ENCODE measurements around the gene FANCD2.
"Not testable (repeated sequence)": the region's sequence is repeated elsewhere in the genome, so short reads cannot be mapped to it uniquely, and the experiment has no call there.

Gene FANCD2

GRCh38 chr3:10004960-10005564, 21.2 kb upstream of the FANCD2 start:
- H3K4me3 ChIP-seq (ENCODE audit: severe bottlenecking), result no peak overlapping the region
- no peaks in the 10 kb centered on the region for H3K27me3 ChIP-seq (ENCODE audit: insufficient read depth, poor library complexity, severe bottlenecking)
- DNase-seq (ENCODE audit: low spot score), result no peak
- no peak for ATAC-seq (ENCODE audit: low read depth)
- no peak overlapping the region for H3K27ac ChIP-seq (ENCODE audit: poor library complexity, severe bottlenecking)
- TF ChIP-seq CTCF (IDR thresholded peaks at IDR 0.05; ENCODE audit: poor library complexity, severe bottlenecking), result no peak
- no peaks in the 10 kb centered on the region for H3K9me3 ChIP-seq (ENCODE audit: severe bottlenecking)
- H3K36me3 ChIP-seq (ENCODE audit: low read depth), result peaks cover 21% of the 10 kb centered on the region
- H3K4me1 ChIP-seq (ENCODE audit: insufficient read depth, poor library complexity, severe bottlenecking), result no peaks in the 10 kb centered on the region

DNA sequence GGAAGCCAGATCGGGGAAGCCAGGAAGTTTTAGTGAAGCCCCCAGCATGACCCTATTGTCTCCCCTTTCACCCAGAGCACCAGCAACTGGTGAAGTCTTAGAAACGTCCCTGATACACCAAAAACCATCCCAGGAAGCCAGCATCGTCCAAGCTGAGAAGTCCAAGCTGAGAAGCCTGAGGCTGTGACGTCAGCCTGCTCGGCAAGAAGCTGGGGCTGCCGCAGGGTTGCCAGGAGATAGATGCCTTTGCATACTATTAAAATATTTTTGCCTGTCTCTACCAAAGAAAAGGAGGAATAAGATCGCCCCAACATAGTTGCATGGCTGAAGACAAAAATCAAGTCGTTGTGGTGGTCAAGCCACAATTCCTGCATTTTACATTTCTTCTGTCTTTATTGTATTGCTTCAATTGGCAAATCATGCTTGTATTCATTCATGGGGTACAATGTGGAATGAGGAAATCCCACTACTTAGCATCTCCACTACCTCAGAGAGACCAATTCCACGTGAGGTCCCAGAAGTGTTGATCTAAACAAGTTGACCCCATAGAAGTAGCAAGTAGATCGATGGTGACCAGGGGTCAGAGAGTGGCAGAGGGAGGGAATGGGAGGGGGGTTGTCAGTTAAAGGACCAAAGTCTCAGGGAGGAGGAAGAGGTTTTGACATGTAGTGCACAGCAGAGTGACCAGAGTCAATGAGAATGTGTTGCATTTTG, 20.0 kb upstream of the FANCD2 start:
- H3K36me3 ChIP-seq (ENCODE audit: low read depth), result peaks cover 11% of the 10 kb centered on the region; the same call in 1 of the 2 replicates
- TF ChIP-seq CTCF (IDR thresholded peaks at IDR 0.05; ENCODE audit: poor library complexity, severe bottlenecking), result no peak
- H3K27me3 ChIP-seq (ENCODE audit: insufficient read depth, poor library complexity, severe bottlenecking), result no peaks in the 10 kb centered on the region
- H3K9me3 ChIP-seq (ENCODE audit: severe bottlenecking), result no peaks in the 10 kb centered on the region
- H3K4me1 ChIP-seq (ENCODE audit: insufficient read depth, poor library complexity, severe bottlenecking), result no peaks in the 10 kb centered on the region
- no peak overlapping the region for H3K4me3 ChIP-seq (ENCODE audit: severe bottlenecking)
- no peak overlapping the region for H3K27ac ChIP-seq (ENCODE audit: poor library complexity, severe bottlenecking)
- ATAC-seq (ENCODE audit: low read depth), result no peak
- DNase-seq (ENCODE audit: low spot score), result no peak

GRCh38 chr3:10006762-10007090, 19.5 kb upstream of the FANCD2 start:
- DNase-seq (ENCODE audit: low spot score) (no peak), ATAC-seq (ENCODE audit: low read depth) (no peak)
- H3K4me3 ChIP-seq (ENCODE audit: severe bottlenecking), result no peak overlapping the region
- no peaks in the 10 kb centered on the region for H3K4me1 ChIP-seq (ENCODE audit: insufficient read depth, poor library complexity, severe bottlenecking)
- peaks cover 9% of the 10 kb centered on the region; the same call in 1 of the 2 replicates for H3K36me3 ChIP-seq (ENCODE audit: low read depth)
- H3K9me3 ChIP-seq (ENCODE audit: severe bottlenecking), result no peaks in the 10 kb centered on the region
- no peak for TF ChIP-seq CTCF (IDR thresholded peaks at IDR 0.05; ENCODE audit: poor library complexity, severe bottlenecking)
- no peaks in the 10 kb centered on the region for H3K27me3 ChIP-seq (ENCODE audit: insufficient read depth, poor library complexity, severe bottlenecking)
- no peak overlapping the region for H3K27ac ChIP-seq (ENCODE audit: poor library complexity, severe bottlenecking)

DNA sequence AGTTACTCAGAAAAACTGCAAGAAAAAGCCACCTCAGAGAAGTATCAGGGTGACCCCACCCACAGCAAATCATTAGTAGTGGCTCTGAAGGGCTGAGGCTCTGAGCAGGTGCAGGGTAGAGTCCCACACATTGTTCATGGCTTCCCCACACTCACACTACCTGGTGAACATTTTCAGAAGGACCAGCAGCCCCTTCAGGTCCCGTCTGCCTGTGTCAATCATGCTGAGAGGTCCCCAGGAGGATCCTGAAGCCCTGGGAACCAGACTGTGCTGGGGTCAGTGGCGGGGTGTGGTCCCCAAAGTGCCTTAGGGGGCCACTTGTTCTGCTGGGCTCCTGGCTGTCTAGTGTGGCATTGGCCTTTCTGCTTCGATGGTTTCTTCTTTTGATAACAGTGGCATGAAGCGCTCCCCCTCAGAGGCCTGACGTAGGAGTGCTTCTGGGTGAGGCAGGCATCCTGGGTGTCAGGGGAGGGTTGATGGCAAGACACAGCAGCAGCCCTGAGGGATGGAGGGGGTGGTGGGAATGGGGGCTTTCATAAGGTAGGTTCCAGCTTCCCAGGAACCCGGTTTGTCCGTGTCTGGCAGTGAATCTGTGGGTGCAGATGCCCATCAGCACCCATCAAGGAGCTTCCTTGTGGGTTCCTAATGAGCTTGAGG, 19.0 kb upstream of the FANCD2 start:
- no peak overlapping the region for H3K27ac ChIP-seq (ENCODE audit: poor library complexity, severe bottlenecking)
- no peak for DNase-seq (ENCODE audit: low spot score)
- ATAC-seq (ENCODE audit: low read depth), result no peak
- H3K4me1 ChIP-seq (ENCODE audit: insufficient read depth, poor library complexity, severe bottlenecking), result no peaks in the 10 kb centered on the region
- H3K4me3 ChIP-seq (ENCODE audit: severe bottlenecking), result no peak overlapping the region
- peaks cover 7% of the 10 kb centered on the region; the same call in 1 of the 2 replicates for H3K36me3 ChIP-seq (ENCODE audit: low read depth)
- H3K27me3 ChIP-seq (ENCODE audit: insufficient read depth, poor library complexity, severe bottlenecking), result no peaks in the 10 kb centered on the region
- no peaks in the 10 kb centered on the region for H3K9me3 ChIP-seq (ENCODE audit: severe bottlenecking)
- no peak for TF ChIP-seq CTCF (IDR thresholded peaks at IDR 0.05; ENCODE audit: poor library complexity, severe bottlenecking)

- not testable (repeated sequence) for H3K4me3 ChIP-seq (ENCODE audit: severe bottlenecking); H3K9me3 ChIP-seq (ENCODE audit: severe bottlenecking); DNase-seq (ENCODE audit: low spot score); H3K36me3 ChIP-seq (ENCODE audit: low read depth); H3K27ac ChIP-seq (ENCODE audit: poor library complexity, severe bottlenecking); ATAC-seq (ENCODE audit: low read depth); H3K27me3 ChIP-seq (ENCODE audit: insufficient read depth, poor library complexity, severe bottlenecking); H3K4me1 ChIP-seq (ENCODE audit: insufficient read depth, poor library complexity, severe bottlenecking)
These were observed 18.0 kb upstream of the FANCD2 start for GRCh38 chr3:10008216-10008587.
